OCI-M1 (cell line): ENCODE measurements around the gene TSPAN9.

ENCODE experiments used
- DNase-seq: peaks from one replicate; lab custom pipeline; 2025; lab: John Stamatoyannopoulos, UW

Gene TSPAN9, protein sequence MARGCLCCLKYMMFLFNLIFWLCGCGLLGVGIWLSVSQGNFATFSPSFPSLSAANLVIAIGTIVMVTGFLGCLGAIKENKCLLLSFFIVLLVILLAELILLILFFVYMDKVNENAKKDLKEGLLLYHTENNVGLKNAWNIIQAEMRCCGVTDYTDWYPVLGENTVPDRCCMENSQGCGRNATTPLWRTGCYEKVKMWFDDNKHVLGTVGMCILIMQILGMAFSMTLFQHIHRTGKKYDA

DNA sequence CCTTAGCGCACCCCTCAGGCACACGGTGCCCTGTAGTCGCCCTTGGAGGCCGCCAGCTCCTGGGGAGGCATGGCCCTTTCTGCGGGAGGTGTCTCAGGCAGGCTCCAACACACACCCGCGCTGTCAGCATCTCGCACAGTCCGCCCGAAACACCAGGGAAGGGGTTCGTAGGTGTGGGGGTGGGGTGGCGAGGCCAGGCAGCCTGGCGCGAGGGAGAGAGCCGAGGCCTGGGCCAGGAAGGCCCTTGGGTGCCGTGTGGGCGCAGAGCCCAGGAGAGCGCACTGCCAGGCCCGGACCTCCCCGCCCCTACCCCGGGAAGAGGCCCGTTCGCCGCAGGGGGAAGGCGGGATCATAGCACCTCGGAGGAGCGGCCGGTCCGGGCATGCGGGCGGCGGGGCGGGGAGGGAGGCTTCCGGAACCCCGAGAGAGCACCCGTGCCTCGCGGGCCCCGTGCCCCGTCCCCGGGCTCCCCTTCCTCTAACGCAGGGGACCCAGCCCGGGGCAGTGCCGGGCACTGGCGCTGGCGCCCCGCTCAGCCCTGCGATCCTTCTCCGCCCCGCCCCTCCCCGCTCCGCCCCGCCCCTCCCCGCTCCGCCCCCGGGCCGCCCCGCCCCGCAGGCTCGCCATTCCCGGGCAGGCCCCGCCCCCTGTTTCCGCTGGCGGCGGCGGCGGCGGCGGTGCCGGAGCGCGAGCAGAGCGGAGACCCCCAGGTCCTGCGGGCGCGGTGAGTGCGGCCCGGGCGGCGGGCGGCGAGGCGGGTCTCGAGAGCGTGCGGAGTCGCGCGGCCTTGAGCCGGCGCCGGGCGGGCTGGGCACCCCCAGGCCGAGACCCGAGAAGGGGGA lies at the start of gene TSPAN9:
TSPAN9 (plus strand) TSS at position 650 of the 842 bp plus-strand sequence. CDS start 123,815 bp downstream, outside the sequence.
- DNase-seq: peak; percentile 49

DNA sequence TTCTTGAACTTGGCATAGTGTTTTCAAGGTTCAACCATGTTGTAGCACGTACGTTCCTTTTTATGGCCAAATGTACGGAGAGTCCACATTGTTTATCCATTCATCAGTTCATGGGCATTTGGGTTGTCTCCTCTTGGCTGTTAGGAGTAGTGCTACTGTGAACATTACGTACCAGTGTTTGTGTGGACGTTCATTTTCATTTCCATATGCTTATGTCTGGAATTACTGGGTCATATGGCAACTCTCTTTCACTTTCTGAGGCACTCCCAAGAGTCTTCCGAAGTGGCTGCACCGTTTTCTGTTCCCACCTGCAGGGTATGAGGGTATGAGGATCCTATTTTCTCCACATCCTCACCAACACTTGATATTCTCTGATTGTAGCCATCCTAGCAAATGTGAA lies 49.1 kb upstream of the TSPAN9 start:
- no peak for DNase-seq

DNA sequence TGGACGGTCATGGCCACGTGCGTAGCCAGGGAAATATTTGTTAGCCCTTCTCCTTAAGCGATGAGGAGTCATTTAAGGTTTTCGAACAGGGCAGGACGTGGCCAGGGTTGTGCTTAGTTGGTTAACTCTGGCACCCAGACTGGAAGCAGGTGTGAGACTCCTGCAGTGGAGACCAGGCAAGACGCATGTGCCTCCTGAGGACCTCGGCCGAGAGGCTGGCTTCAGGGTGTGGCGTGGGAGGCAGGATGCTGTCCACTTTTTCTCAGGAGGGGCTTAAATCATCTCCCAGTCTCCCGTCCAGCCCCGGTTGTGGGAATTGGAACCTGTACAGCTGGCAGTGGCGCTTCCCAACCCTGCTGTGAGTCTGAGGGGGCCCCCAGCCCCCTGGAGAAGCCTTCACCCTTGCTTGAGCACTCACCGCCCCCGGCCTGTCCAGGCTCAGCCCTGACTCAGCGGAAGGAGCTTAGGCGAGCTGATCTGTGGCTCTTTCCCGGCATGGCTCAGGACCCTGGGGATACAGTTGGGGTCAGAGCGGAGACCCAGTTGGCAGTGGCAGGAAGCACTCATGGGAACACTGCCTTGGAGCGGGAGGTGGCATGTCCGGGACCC lies 46.3 kb upstream of the TSPAN9 start:
- no peak for DNase-seq

DNA sequence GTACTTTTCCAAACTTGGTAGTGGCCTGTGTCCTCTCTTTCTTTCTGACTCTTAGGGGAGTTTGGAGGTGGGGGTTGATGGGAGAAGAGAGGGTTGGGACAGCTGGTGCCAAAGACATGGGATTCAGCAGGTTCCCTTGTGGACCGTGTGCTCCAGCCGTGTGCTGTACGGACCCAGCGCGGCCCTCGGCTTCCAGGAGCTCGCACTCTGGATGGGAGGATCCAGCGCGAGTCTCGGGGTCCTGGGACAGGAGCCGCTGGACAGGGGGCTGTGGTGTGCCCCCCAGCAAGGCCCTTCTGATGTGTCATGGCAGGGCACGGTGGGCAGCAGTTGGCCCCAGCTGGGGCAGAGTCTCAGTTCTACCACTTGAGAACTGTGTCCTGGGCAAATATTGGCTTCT lies 45.0 kb upstream of the TSPAN9 start:
- DNase-seq: no peak

DNA sequence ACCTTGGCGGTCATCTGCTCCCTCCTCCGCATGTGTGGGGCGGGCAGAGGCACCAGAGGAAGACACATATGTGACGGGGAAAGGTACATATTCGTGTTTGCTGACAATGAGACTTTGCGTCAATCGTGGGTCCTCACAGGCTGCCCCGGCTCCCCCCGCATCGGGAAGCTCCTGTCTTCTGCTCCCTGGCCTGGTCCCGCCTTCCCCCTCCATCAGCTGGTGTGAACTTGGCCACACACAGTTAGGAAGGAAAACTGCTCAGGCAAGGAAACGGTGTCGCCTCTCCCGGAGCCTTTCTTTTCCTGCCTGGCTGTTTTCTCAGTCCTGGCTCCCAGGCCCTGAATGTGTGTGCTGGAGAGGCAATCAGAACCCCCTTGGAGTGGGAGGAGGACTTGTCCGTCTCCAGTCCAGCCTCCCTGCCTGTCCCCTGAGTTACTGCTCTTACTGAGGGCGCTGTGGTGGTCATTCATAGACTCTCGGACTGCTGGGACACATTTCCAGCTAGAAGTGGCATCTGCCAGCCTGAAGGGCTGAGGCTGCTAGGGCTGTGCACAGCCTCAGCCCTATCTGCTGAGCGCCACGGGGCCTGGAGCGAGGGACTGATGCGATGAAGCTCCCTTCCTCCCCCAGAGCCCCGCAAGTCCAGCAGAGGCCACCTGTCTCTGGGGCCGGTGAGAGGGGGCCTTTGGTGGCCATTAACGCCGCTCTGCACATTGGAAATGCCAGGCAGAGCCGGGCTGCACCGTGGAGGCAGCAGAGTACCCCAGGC lies 44.2 kb upstream of the TSPAN9 start:
- DNase-seq: no peak

DNA sequence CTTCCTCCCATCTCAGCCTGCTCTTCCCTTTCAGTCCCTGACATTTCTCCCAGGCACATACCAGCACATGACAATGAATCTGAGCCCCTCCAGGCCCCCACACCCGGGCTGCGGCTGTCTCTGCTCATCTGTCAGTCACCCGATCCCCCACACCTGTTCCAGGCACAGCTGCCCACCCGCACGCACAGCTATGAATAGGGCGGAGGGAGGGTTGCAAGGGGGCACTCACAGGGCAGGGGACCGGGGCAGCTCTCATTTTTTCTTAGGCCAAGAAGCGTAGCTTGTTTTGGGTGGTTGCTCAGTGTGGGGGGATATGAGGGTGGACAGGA lies 43.7 kb upstream of the TSPAN9 start:
- DNase-seq: no peak

DNA sequence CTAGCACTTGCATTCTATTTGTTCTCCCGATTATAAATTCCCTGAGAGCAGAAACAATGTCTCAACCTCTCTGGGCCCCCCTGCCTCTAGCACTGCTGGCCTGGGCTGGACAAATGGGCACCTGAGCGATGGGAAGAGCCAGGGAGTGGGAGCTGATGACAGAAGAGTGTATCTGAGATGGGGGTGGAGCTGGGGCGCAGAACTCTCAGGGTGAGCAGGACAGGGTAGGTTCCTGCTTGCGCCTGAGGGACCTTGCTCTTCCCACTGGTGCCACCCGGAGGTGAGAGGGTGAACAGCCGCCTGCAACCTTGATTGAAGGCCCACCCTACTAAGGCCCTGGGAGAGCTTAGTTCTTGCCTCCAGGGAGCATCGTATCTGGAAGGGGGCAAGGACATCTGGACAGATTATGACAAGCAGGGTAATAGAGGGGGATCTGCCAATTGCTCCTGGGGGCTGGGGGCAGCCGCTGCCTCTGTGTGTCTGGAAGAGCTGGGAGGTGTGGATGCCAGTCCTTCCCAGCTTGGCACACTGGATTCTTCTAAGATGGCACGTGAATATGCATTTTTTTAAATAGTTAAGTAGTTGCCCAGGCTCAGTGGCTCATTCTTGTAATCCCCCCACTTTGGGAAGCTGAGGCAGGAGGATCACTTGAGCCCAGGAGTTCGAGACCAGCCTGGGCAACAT lies 43.0 kb upstream of the TSPAN9 start:
- DNase-seq: peak; percentile 76

DNA sequence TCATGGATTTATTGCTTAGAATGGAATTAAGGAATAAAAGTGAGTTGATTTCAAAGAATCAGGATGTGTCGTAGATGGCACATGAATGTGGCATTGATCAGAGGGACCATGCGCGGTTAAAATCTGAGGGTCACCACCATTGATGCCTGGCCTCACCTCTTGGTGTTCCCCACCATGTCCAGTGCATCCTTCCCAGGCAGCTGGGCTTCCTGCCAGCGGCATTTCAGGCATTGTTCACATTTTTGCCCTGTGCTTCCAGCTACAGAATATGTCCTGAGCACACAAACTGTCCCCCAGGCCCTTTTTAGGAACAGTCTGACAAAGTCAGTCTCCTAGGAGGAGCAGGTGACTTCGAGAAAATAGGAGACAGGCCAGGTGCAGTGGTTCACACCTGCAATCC lies 42.0 kb upstream of the TSPAN9 start:
- DNase-seq: no peak

DNA sequence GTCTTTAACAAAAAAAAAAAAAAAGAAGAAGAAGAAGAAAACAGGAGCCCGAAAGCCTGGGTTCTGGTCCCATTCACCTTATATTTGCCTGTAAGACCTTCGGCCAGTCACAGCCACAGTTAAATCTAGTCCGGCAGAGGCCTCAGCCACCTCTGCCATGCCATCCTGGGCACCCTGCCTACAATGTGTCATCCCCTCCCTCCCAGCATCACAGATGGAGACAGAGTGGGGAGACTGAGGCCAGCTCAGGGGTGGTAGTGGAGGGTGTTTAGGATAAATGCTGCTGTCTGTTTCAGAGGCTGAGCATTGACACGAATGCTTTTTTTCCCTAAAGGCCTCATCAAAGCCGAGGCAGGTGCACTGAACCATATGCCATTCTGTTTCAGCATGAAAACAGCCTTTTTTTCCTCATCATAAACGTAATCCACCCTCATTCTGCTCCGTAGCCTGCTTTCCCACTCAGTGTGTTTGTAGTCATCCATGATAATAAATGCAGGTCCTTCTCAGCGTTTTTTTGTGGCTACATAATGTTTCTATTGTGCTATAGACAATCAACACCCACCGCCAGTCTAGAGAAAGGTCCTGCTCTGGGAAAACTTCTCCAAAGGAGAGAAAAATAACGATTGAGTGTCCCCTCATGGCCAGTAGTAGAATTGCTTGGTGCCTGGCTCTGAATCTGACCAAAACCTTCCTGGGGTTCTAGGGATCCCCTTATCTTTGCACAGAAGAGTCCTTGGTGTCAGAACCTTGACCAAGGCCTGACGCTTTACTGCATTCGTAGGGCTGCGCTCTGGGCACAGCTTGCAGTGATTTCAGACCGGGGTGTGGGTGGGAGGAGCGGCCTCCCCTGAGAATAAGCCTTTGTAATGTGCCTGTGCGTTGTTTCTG lies 41.1 kb upstream of the TSPAN9 start:
- peak; percentile 35 for DNase-seq

DNA sequence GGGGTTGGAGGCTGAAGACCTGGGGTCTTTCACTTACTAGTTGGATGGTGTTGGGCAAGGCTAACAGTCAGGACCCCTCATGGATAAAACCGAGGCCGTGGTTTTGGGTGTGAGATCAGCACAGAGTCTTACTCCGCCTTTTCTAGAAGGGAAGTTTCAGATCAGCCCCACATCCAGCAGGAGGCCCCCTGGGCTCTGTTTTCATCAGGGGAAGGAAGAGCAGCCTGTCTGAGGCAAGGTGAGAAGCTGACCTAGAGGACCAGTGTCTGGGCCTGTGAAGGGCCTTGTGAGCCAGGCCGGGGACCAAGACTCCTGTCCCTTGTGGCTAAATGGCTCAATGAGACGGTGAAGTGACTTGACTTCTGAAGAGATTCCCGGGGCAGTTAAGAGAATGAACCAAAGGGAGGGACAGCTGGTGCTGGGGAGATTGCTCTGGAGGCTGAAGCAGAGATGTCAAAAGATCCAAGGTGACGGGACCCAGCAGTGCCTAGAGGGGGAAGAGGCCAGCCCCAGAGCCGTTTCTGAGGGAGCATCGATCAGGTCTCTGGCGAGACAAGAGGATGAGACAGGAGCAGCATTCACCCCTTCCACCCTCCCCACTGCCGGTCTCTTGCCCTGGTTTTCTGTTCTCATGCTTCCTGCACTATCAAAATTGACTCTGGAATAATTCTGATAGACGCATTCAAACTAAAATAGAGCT lies 40.1 kb upstream of the TSPAN9 start:
- DNase-seq: no peak

DNA sequence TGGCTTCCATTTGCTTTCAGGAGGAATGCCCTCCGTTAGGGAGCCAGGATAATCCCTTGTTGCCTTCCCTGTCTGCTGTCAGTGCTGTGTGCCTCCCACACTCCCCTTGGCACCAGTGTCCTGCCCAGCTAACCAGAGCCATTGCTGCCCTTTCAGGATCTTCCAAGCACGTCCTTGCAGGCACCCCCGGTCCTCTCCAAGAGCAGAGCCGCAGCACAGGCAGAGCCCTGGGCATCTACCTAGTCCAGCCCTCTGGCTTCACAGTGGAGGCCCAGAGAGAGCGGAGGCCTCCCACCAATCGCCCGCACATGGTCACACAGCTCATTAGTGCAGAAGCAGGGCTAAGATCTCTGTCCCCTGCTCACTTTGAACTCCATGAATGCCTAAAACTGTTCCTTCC lies 39.0 kb upstream of the TSPAN9 start:
- DNase-seq: no peak

DNA sequence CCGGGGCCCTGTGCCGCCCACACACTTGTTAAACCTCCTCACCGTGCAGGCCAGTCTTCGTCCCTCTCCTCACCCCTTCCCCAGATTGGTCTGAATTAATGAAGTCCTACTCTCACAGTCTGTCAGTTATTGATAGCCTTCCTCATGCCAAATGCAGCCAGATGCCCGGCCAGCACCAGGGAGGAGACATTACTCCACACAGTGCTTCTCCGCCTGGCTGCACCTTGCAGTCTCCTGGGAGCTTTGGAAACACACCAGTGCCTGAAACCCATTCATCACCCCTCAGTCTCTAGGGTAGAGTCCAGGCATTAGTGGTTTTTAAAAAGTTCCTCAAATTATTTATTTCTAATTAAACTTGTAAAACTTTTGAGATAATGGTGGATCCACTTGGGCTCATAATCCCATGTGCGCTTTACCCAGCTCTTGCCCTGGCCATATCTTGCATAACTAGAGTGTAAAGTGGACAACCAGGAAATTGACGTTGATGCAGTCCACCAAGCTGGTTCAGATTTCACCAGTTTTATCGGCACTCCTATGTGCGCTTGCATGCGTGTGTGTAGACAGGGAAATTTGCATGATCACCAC lies 38.2 kb upstream of the TSPAN9 start:
- no peak for DNase-seq

DNA sequence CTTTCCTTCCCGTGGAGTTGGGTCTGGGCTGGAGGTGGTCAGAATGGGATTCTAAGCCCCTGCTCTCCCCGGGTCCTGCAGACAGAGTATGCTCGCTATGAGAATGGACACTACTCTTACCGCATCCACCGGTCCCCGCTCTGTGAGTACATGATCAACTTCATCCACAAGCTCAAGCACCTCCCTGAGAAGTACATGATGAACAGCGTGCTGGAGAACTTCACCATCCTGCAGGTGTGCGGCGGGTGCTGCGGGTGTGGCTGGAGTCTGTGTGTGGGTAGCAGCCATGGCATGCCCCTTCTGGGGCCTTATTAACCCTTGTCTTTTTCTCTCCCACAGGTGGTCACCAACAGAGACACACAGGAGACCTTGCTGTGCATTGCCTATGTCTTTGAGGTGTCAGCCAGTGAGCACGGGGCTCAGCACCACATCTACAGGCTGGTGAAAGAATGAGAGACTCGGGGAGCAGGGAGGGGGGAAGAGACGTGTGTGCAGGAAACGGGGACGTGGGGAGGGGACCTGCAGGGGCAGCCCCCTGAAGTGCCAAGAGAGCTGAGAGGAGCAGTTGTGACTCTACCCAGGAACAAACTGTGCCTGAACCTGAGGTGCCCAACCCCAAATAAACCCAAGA lies 37.0 kb upstream of the TSPAN9 start:
- no peak for DNase-seq

DNA sequence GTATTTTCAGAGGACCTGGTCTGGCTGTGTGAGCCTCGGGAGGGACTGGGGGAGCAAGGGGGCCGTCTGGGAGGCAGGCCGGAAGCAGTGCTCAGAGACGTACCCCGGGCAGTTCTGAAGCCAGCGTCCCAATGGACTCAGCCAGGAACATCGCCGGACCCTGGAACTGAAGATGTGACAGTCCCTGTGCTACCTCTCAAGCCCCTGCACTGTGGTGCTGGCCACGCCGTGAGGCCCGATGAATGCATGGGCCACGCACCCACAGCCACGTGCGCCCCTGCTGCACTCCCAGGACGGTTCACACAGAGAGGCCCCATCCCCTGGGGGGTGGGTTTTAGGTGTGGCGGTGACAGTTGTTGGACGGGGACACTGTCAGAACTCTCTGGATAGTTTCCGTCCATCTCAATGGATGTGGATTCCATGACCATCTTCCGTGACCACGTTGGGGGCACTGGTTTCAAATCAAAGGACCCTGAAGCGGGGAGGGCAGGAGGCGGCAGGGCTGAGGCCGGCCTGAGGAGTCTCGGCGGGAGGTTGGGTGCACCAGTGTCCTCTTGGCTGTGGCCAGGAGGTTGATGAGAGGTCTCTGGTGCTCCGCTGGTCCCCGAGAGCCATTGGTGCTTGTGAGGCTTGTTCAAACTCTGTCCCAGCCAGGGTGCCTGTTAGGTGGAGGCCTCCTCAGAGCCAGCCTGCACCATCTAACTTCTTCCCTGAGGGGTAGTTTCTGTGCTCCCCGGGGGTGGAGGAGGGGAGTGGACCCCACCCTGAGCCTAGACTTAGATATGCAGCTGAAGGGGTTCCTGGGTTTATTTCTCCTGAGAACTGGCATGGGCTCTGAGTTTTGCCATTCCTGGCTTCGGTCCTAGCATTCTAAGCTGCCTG lies 36.3 kb upstream of the TSPAN9 start:
- DNase-seq: no peak

DNA sequence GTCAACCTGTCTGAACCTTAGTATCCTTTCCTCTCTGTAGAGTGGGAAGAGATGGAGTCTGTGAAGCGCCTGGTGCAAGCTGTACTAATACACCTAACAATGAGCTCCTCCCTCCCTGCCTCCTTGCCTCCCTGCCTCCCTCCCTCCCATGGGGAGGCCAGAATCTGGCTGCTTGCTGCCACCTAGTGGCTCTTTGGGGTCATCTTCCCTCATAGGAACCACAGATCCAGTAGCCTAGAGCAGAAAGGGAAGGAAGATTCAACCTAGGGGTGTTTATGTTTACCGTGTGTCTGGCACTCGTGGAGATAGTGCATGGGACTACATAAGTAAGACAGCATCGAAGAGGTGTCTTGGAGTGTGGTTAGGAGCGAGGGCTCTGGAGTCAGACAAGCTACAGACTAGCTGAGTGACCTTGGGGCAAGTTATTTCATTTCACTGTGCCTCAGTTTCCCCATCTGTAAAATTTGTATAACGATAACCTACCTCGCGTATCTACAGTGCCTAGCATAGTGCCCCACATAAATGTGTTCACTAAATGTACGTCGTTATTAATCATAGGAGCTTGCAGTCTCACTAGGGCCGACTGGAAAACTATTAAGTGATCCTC lies 35.5 kb upstream of the TSPAN9 start:
- peak; percentile 89 for DNase-seq

DNA sequence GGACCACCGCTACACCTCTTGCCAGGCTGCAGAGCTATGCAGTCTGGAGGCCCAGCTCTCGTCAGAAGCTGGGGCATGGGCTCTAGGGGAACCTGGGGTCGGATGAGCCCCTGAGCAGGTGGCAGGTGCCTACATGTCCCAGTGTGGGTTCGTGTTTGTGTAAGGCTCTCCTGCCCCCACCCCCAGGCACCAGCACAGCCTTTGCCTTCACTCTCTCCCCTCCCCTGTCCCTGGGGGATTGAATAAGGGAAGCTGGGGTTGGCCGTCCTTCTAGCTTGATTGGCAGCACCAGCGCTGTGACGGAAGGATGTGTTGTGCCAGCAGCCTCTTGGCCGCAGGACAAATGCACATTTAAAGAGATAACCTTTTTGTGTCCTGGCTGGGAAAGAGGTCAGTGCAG lies 34.8 kb upstream of the TSPAN9 start:
- no peak for DNase-seq

DNA sequence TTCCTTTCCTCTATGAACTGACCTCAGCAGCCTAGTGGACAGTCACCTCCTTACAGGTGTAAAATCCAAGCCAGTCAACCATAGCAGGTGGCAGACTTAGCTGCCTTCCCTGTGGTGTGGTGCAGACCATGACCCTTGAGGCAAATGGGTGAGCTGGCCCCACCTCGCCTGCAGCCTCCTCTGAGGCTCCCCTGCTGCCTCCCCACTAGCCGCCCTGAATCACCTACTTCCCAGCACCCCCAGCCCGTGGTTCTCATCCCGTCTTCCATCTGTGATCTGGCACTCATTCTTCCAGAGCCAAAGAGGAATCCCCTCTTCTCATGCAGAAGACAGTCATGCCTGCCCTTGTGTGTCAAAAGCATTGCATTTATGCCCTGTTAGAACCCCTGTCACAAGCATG lies 34.4 kb upstream of the TSPAN9 start:
- DNase-seq: no peak

DNA sequence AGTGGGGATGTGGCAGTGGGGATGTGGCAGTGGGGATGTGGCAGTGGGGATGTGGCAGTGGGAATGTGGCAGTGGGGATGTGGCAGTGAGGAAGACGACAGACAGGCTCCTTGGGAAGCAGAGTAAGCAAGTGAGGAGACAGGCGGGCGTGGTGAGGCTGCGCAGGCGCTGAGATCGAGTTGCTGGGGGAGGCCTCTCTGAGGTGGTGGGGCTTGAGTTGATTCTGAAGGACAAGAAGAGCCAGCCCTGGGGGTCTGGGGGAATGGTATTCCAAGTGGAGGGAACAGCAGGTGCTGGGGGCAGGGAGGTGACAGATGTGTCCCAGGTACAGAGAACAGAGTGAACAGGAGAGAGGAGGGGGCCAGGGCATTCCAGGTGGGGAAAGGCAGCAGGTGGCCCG lies 33.8 kb upstream of the TSPAN9 start:
- no peak for DNase-seq
